A549 (cell line): ENCODE results near the gene SBF2. TPM values are rescaled to one million over a fixed set of nuclear protein-coding genes. Genes with fewer than 3 reads are reported as not detected.

Source experiments
- ATAC-seq, 2 experiments: fragments of 200-7000 bp in 1 of 2; fragments of >200 bp in 1 of 2; cut with Nextera tagmentation in 1 of 2; cut with Tn5 transposase in 1 of 2; 3 replicates each; pipeline versions ENCODE4 v1.8.0 to v1.9.1; 2018 to 2020; ENCODE audit warnings: mild to moderate bottlenecking in 1 of 2, moderate library complexity in 1 of 2
- CTCF ChIA-PET: fragments of 300-600 bp; sonication (Branson Sonifier 250); formaldehyde crosslinking; extraction: SDS; loops from one replicate; lab custom pipeline; 2021; ENCODE audit warnings: antibody characterized with exemption, inconsistent platforms; lab: Yijun Ruan, JAX
- POLR2A ChIA-PET: fragments of 350-600 bp; formaldehyde crosslinking; extraction: SDS; loops from one replicate; lab custom pipeline; 2021; ENCODE audit warnings: antibody characterized with exemption, inconsistent platforms; lab: Yijun Ruan, JAX
- DNase-seq, 2 experiments: peaks; one replicate each; pipeline versions ENCODE4 v3.0.0 to v3.0.0-alpha.2; 2011 to 2016; ENCODE audit warnings: low read depth in 1 of 2, low spot score in 1 of 2
- FAIRE-seq: peaks from 2 replicates; lab custom pipeline; 2011; peaks lifted over from hg19 to GRCh38; lab: Jason Lieb, UNC
- H3K27ac ChIP-seq, 2 experiments: fragments of >200 bp; sonication (Bioruptor Twin); formaldehyde crosslinking; 3 replicates each; pipeline ENCODE4 v1.5.1; 2016 to 2017
- H3K4me1 ChIP-seq: fragments of >200 bp; sonication (Bioruptor Twin); formaldehyde crosslinking; 3 replicates; pipeline ENCODE4 v1.6.1; 2016
- H3K4me2 ChIP-seq: fragments of >200 bp; sonication (Bioruptor Twin); formaldehyde crosslinking; 3 replicates; pipeline ENCODE4 v1.6.1; 2016
- H3K4me3 ChIP-seq: fragments of >200 bp; sonication (Bioruptor Twin); formaldehyde crosslinking; 3 replicates; pipeline ENCODE4 v1.5.1; 2016
- H3K9me3 ChIP-seq: fragments of >200 bp; sonication (Bioruptor Twin); formaldehyde crosslinking; 3 replicates; pipeline ENCODE4 v1.6.1; 2016
- BCL3 ChIP-seq: fragments of >200 bp; sonication (Bioruptor Twin); formaldehyde crosslinking; IDR thresholded peaks from 3 replicates; pipeline ENCODE4 v1.6.1; 2016
- CHD2 ChIP-seq: fragments of 150-350 bp; IDR thresholded peaks from 2 replicates; pipeline ENCODE4 v1.6.1; 2014; ENCODE audit warnings: low read length; ENCODE audit not compliant: partially characterized antibody
- ELK1 ChIP-seq: fragments of 150-350 bp; IDR thresholded peaks from 2 replicates; pipeline ENCODE4 v1.6.1; 2014; ENCODE audit warnings: low read depth, mild to moderate bottlenecking, low read length
- FOSL2 ChIP-seq, 2 experiments: fragments of 450-650 bp in 1 of 2; fragments of >200 bp in 1 of 2; sonication (Bioruptor Twin) in 1 of 2; formaldehyde crosslinking; IDR thresholded peaks; 2 replicates each; pipeline versions ENCODE4 v1.5.0 to v1.6.1; 2016 to 2020; ENCODE audit warnings: mild to moderate bottlenecking in 1 of 2, moderate library complexity in 1 of 2
- HMGXB4 ChIP-seq: fragments of 250-450 bp; sonication (Bioruptor Pico); IDR thresholded peaks from 2 replicates; pipeline ENCODE4 v1.5.0; 2021; ENCODE audit warnings: mild to moderate bottlenecking, moderate library complexity, borderline replicate concordance
- JUN ChIP-seq, 2 experiments: fragments of >200 bp; sonication (Bioruptor Twin); formaldehyde crosslinking; IDR thresholded peaks; 2 replicates in 1 of 2; 3 replicates in 1 of 2; pipeline ENCODE4 v1.6.1; 2016 to 2017
- MAX ChIP-seq: IDR thresholded peaks from 2 replicates; pipeline ENCODE4 v1.6.1; 2012
- PHF8 ChIP-seq: fragments of 200-600 bp; sonication (generic); IDR thresholded peaks from 2 replicates; pipeline ENCODE4 v1.6.1; 2016; ENCODE audit warnings: low read depth, mild to moderate bottlenecking, antibody characterized with exemption, moderate library complexity, borderline replicate concordance
- POLR2A ChIP-seq: IDR thresholded peaks from 2 replicates; pipeline ENCODE4 v1.6.1; 2012; ENCODE audit warnings: mild to moderate bottlenecking, low read length
- RAD21 ChIP-seq, 2 experiments: fragments of >200 bp in 1 of 2; sonication (Bioruptor Twin) in 1 of 2; formaldehyde crosslinking in 1 of 2; IDR thresholded peaks in 1 of 2; conservative IDR thresholded peaks in 1 of 2; 2 replicates in 1 of 2; 3 replicates in 1 of 2; pipeline ENCODE4 v1.6.1; 2012 to 2018; ENCODE audit warnings: inconsistent platforms in 1 of 2
- RARB ChIP-seq: fragments of 250-450 bp; sonication (Bioruptor Pico); IDR thresholded peaks from 2 replicates; pipeline ENCODE4 v1.8.0; 2021; ENCODE audit warnings: mild to moderate bottlenecking, moderate library complexity
- REST ChIP-seq: fragments of 200-600 bp; sonication (generic); IDR thresholded peaks from 2 replicates; pipeline ENCODE4 v1.6.1; 2016; ENCODE audit warnings: antibody characterized with exemption, mild to moderate bottlenecking, moderate library complexity
- RFX5 ChIP-seq: fragments of 450-650 bp; IDR thresholded peaks from 2 replicates; pipeline ENCODE4 v1.7.1; 2014; ENCODE audit warnings: antibody characterized with exemption, mild to moderate bottlenecking, moderate library complexity
- TFCP2L1 ChIP-seq: fragments of 250-450 bp; sonication (Bioruptor Pico); IDR thresholded peaks from 2 replicates; pipeline ENCODE4 v1.5.0; 2021; ENCODE audit warnings: mild to moderate bottlenecking
- WGBS: methylation state at CpG from one replicate; pipeline ENCODE4 v1.1.6; 2017; ENCODE audit errors: missing lambda C conversion rate; 5-methylcytosine and 5-hydroxymethylcytosine counted together
- polyA minus RNA-seq: library from RNA; depleted of rRNA, polyadenylated mRNA; stranded (reverse); fragments of >200 nt; gene quantifications from 2 replicates; pipeline ENCODE4 v1.2.3, GENCODE V29; 2011; rRNA and poly(A)+ RNA removed
- polyA plus RNA-seq, 4 experiments: library from polyadenylated mRNA; depleted of rRNA in 3 of 4; stranded (reverse); fragments of >200 nt; fragmentation: RNase III in 1 of 4; extraction: RNeasy Plus Mini Kit Qiagen cat#74134 plus additional on column Dnase treatment in 1 of 4; gene quantifications; 2 replicates in 3 of 4; 3 replicates in 1 of 4; pipeline ENCODE4 v1.2.3, GENCODE V29; 2011 to 2017

SBF2 gene
- polyA plus RNA-seq (2011; rRNA removed) (49.6 and 59.0 TPM in 2 replicates), polyA plus RNA-seq (2017; fragmentation: RNase III; extraction: RNeasy Plus Mini Kit Qiagen cat#74134 plus additional on column Dnase treatment) (11.1 to 12.5 TPM (median 11.9 TPM) in 3 replicates), polyA minus RNA-seq (62.9 and 71.0 TPM in 2 replicates)
- 12.9 and 14.6 TPM in 2 replicates for polyA plus RNA-seq (2012; cell fraction: cytosol; rRNA removed)
- 15.8 and 20.3 TPM in 2 replicates for polyA plus RNA-seq (2012; cell fraction: nucleus; rRNA removed)

GRCh38 chr11:10293423-10294289 is at the start of gene SBF2:
Gene SBF2, minus strand, starts transcription at chr11:10294219. Its CDS starts 150 bp downstream, at chr11:10294069.
- peak within 1 kb of the TSS; percentile 82 for H3K4me2 ChIP-seq
- H3K27ac ChIP-seq, result peak within 1 kb of the TSS; percentile 95 to 96
- 0% methylated on average over 7 of the region's 81 CpGs for WGBS
- no peaks in the 10 kb centered on the region for H3K9me3 ChIP-seq
- peak; percentile 46; the same call in 1 of the 2 replicates for TF ChIP-seq REST
- peak in 1 of 2 experiments; percentile 4; a peak in 1 of 5 replicates for TF ChIP-seq RAD21 (conservative IDR thresholded peaks at IDR 0.05 in 1 of 2, IDR thresholded peaks at IDR 0.05 in 1 of 2)
- peak; percentile 63; the same call in 1 of the 2 replicates for TF ChIP-seq PHF8
- peak; percentile 39; the same call in 1 of the 3 replicates for TF ChIP-seq BCL3
- TF ChIP-seq HMGXB4 (CRISPR knock-in tag), result no peak
- TF ChIP-seq JUN (IDR thresholded peaks at IDR 0.05), result peak; percentile 57 to 84; a peak in 4 of 5 replicates
- no peak for TF ChIP-seq ELK1
- peak; percentile 89 for TF ChIP-seq RFX5
- TF ChIP-seq RARB (CRISPR knock-in tag), result no peak
- TF ChIP-seq MAX, result peak; percentile 39; the same call in 1 of the 2 replicates
- TF ChIP-seq FOSL2 (IDR thresholded peaks at IDR 0.05), result no peak
- peak; percentile 66 for TF ChIP-seq FOSL2 (CRISPR knock-in tag; IDR thresholded peaks at IDR 0.05)
- TF ChIP-seq POLR2A, result peak; percentile 63
- no peak for TF ChIP-seq TFCP2L1 (CRISPR knock-in tag)
- TF ChIP-seq CHD2, result peak; percentile 42
- H3K4me1 ChIP-seq, result peaks cover 27% of the 10 kb centered on the region
- DNase-seq, result peak; percentile 89 to 90
- POLR2A ChIA-PET, result interaction anchor here (1.4 kb wide), 1 partner anchor 11 kb away, joined by 15 read pairs; the partner anchor contains the start of gene ADM
- CTCF ChIA-PET, result interaction anchor here (1.4 kb wide), 1 partner anchor 8 kb away, joined by 3 read pairs; no protein-coding TSS in a partner anchor
- H3K4me3 ChIP-seq, result peak within 1 kb of the TSS; percentile 75
- ATAC-seq, result peak; percentile 91
- no peak for FAIRE-seq
